HepG2 (cell line): ENCODE data around the gene FBXO48. TPM values are rescaled to one million over a fixed set of nuclear protein-coding genes. Genes with fewer than 3 reads are reported as not detected.

Experiments
- ATAC-seq: fragments of 200-7000 bp; cut with Tn5 transposase; 3 replicates; pipeline ENCODE4 v1.9.1; 2020; ENCODE audit warnings: mild to moderate bottlenecking, moderate library complexity
- BruUV-seq: library from RNA; stranded (reverse); fragments of 400-500 nt; replicated peaks from 2 replicates; lab custom pipeline; 2021; lab: Mats Ljungman, UMichigan
- CTCF ChIA-PET: fragments of 300-600 bp; formaldehyde crosslinking; extraction: SDS; loops from one replicate; lab custom pipeline; 2021; ENCODE audit warnings: low total read pairs, inconsistent platforms, low intra/inter-chr PET ratio; lab: Yijun Ruan, JAX
- POLR2A ChIA-PET: fragments of 350-600 bp; sonication (Branson Sonifier 250); formaldehyde crosslinking; loops from one replicate; lab custom pipeline; 2020; ENCODE audit warnings: antibody characterized with exemption, inconsistent platforms; lab: Yijun Ruan, JAX
- DNase-seq: peaks from one replicate; pipeline ENCODE4 v3.0.0-alpha.2; 2015; ENCODE audit warnings: low spot score
- FAIRE-seq: peaks from 3 replicates; lab custom pipeline; 2011; peaks lifted over from hg19 to GRCh38; lab: Jason Lieb, UNC
- H2AFZ ChIP-seq: one replicate; pipeline ENCODE4 v1.6.1; 2011; ENCODE audit warnings: low read length, inconsistent platforms
- H3K27ac ChIP-seq: fragments of 300-600 bp; 3 replicates; pipeline ENCODE4 v1.8.0; 2011; ENCODE audit warnings: mixed run types, mild to moderate bottlenecking, mixed read lengths, low read length, inconsistent platforms; ENCODE audit not compliant: insufficient read depth; ENCODE audit errors: extremely low read length
- H3K27me3 ChIP-seq, 2 experiments: fragments of 200-600 bp in 1 of 2; 2 replicates in 1 of 2; 3 replicates in 1 of 2; pipeline versions ENCODE4 v1.6.0 to v1.8.0; 2011; ENCODE audit warnings: low read length in 2 of 2, mild to moderate bottlenecking in 2 of 2, moderate library complexity in 2 of 2, inconsistent platforms in 1 of 2; ENCODE audit not compliant: insufficient read depth in 2 of 2, control insufficient read depth in 1 of 2
- H3K36me3 ChIP-seq, 2 experiments: fragments of 200-600 bp in 1 of 2; replicated peaks in 1 of 2; 2 replicates in 1 of 2; 3 replicates in 1 of 2; pipeline versions ENCODE4 v1.5.1 to v1.8.0; 2011; ENCODE audit warnings: low read length in 2 of 2, inconsistent platforms in 1 of 2; ENCODE audit not compliant: insufficient read depth in 2 of 2, control insufficient read depth in 1 of 2
- H3K4me1 ChIP-seq: 2 replicates; pipeline ENCODE4 v1.5.1; 2012; ENCODE audit warnings: low read length, inconsistent platforms; ENCODE audit not compliant: insufficient read depth
- H3K4me2 ChIP-seq: 2 replicates; pipeline ENCODE4 v1.6.0; 2011; ENCODE audit warnings: low read depth, low read length, inconsistent platforms
- H3K4me3 ChIP-seq, 3 experiments: fragments of 200-600 bp in 1 of 3; sonication (generic), shearing (Covaris generic) in 1 of 3; replicated peaks in 1 of 3; 2 replicates each; pipeline ENCODE4 v1.5.1; 2011 to 2016; ENCODE audit warnings: low read length in 3 of 3, inconsistent platforms in 2 of 3, low read depth in 2 of 3, mild to moderate bottlenecking in 2 of 3, control low read depth in 1 of 3, mixed read lengths in 1 of 3; ENCODE audit not compliant: insufficient read depth in 1 of 3
- H3K79me2 ChIP-seq: one replicate; pipeline ENCODE4 v1.6.1; 2011; ENCODE audit warnings: low read length, inconsistent platforms; ENCODE audit not compliant: insufficient read depth
- H3K9ac ChIP-seq: 2 replicates; pipeline ENCODE4 v1.6.0; 2011; ENCODE audit warnings: mild to moderate bottlenecking, low read depth, low read length, inconsistent platforms; ENCODE audit not compliant: insufficient read depth
- H3K9me3 ChIP-seq: 2 replicates; pipeline ENCODE4 v1.5.1; 2012; ENCODE audit warnings: mild to moderate bottlenecking, low read length
- H4K20me1 ChIP-seq: 2 replicates; pipeline ENCODE4 v1.6.0; 2011; ENCODE audit warnings: inconsistent platforms, mild to moderate bottlenecking, low read length, moderate library complexity; ENCODE audit not compliant: insufficient read depth
- ARID4A ChIP-seq: sonication (generic); formaldehyde crosslinking; IDR thresholded peaks from 2 replicates; pipeline ENCODE4 v1.5.0; 2020; ENCODE audit warnings: mild to moderate bottlenecking, missing genetic modification reagents, borderline replicate concordance
- ATM ChIP-seq: fragments of 450-650 bp; IDR thresholded peaks from 2 replicates; pipeline ENCODE4 v1.7.1; 2017; ENCODE audit warnings: mild to moderate bottlenecking, borderline replicate concordance
- EHMT2 ChIP-seq: fragments of 200-600 bp; sonication (generic); IDR thresholded peaks from 2 replicates; pipeline ENCODE4 v1.7.0; 2017; ENCODE audit warnings: antibody characterized with exemption, low read depth, low read length, borderline replicate concordance
- HMG20A ChIP-seq: IDR thresholded peaks from 2 replicates; pipeline ENCODE4 v1.6.1; 2016; ENCODE audit warnings: borderline replicate concordance
- MAFK ChIP-seq, 2 experiments: IDR thresholded peaks in 1 of 2; conservative IDR thresholded peaks in 1 of 2; 2 replicates each; pipeline ENCODE4 v1.6.1; 2011; ENCODE audit warnings: improper control_type of control experiment in 2 of 2, low read length in 2 of 2
- MEIS1 ChIP-seq: sonication (generic); formaldehyde crosslinking; IDR thresholded peaks from 2 replicates; pipeline ENCODE4 v1.9.0; 2021; ENCODE audit warnings: mild to moderate bottlenecking, missing genetic modification reagents, moderate library complexity, borderline replicate concordance
- NFRKB ChIP-seq: fragments of 450-650 bp; IDR thresholded peaks from 2 replicates; pipeline ENCODE4 v1.6.1; 2017
- PAWR ChIP-seq: sonication (generic); formaldehyde crosslinking; IDR thresholded peaks from 2 replicates; pipeline ENCODE4 v1.4.0; 2020; ENCODE audit warnings: missing genetic modification reagents, mild to moderate bottlenecking, borderline replicate concordance
- TOPORS ChIP-seq: sonication (generic); formaldehyde crosslinking; IDR thresholded peaks from 2 replicates; pipeline ENCODE4 v1.8.0; 2023; ENCODE audit warnings: mild to moderate bottlenecking, missing genetic modification reagents
- ZFP36 ChIP-seq: fragments of 150-350 bp; IDR thresholded peaks from 2 replicates; pipeline ENCODE4 v1.6.1; 2018; ENCODE audit warnings: borderline replicate concordance, low read length, low read depth; ENCODE audit not compliant: partially characterized antibody
- ZNF432 ChIP-seq: sonication (generic); formaldehyde crosslinking; IDR thresholded peaks from 2 replicates; pipeline ENCODE4 v1.5.0; 2020; ENCODE audit warnings: missing genetic modification reagents, mild to moderate bottlenecking, borderline replicate concordance
- ZNF550 ChIP-seq: sonication (generic); formaldehyde crosslinking; IDR thresholded peaks from 2 replicates; pipeline ENCODE4 v1.4.0; 2020; ENCODE audit warnings: mild to moderate bottlenecking, missing genetic modification reagents, borderline replicate concordance
- ZNF619 ChIP-seq: sonication (generic); formaldehyde crosslinking; IDR thresholded peaks from 2 replicates; pipeline ENCODE4 v1.4.0; 2020; ENCODE audit warnings: mild to moderate bottlenecking, missing genetic modification reagents
- ZNF878 ChIP-seq: sonication (generic); formaldehyde crosslinking; IDR thresholded peaks from 2 replicates; pipeline ENCODE4 v1.8.1; 2023; ENCODE audit warnings: mild to moderate bottlenecking, missing genetic modification reagents, moderate library complexity
- ZNF883 ChIP-seq: sonication (generic); formaldehyde crosslinking; IDR thresholded peaks from 2 replicates; pipeline ENCODE4 v1.5.1; 2020; ENCODE audit warnings: mild to moderate bottlenecking, missing genetic modification reagents; ENCODE audit errors: not compliant biosample characterization
- WGBS: methylation state at CpG from one replicate; pipeline ENCODE4 v1.1.6; 2017; ENCODE audit warnings: low lambda C conversion rate; 5-methylcytosine and 5-hydroxymethylcytosine counted together
- in situ Hi-C: cut with HindIII; loops from 2 replicates; pipeline ENCODE4 v1.10.0; 2017; ENCODE audit warnings: low pct_unique_long_range_greater_than_20kb; ENCODE audit not compliant: extremely low pct_ligation_motif_present
- intact Hi-C: fragments of 100-400 bp; cut with micrococcal nuclease; formaldehyde crosslinking; loops from one replicate; pipeline ENCODE4 v1.10.0; 2022; ENCODE audit not compliant: unreplicated experiment
- polyA plus RNA-seq, 8 experiments: library from polyadenylated mRNA; depleted of rRNA in 3 of 8; stranded (reverse) in 7 of 8; unstranded in 1 of 8; fragments of >200 nt; fragmentation: Illumina TruSeq in 4 of 8; extraction: Trizol in 4 of 8; gene quantifications; 2 replicates each; pipeline versions ENCODE4 v1.2.1 to v1.2.3, GENCODE V29; 2011 to 2016; ENCODE audit warnings: low read depth in 4 of 8, missing spikeins in 1 of 8, mixed read lengths in 1 of 8; ENCODE audit not compliant: insufficient read depth in 1 of 8
- total RNA-seq, 5 experiments: library from RNA; depleted of rRNA; stranded (reverse); fragments of >200 nt; fragmentation: Illumina TruSeq; extraction: Trizol; gene quantifications; 2 replicates each; pipeline ENCODE4 v1.2.3, GENCODE V29; 2016; ENCODE audit warnings: low read depth in 1 of 5
- TF ChIP-seq, protein P1 (sequence below): sonication (generic); formaldehyde crosslinking; IDR thresholded peaks from 2 replicates; pipeline ENCODE4 v1.5.0; 2020; ENCODE audit warnings: missing genetic modification reagents, mild to moderate bottlenecking, borderline replicate concordance

Gene FBXO48
- total and polyA plus RNA-seq, 2 of the 13 experiments (the other 11 are each of a cell fraction or from before 2014, with no cell fraction given): 0.42 to 1.1 TPM

- TF ChIP-seq ARID4A: no peak
- TF ChIP-seq, protein P1, sequence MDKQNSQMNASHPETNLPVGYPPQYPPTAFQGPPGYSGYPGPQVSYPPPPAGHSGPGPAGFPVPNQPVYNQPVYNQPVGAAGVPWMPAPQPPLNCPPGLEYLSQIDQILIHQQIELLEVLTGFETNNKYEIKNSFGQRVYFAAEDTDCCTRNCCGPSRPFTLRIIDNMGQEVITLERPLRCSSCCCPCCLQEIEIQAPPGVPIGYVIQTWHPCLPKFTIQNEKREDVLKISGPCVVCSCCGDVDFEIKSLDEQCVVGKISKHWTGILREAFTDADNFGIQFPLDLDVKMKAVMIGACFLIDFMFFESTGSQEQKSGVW (CRISPR knock-in tag): 0 out of 2 replicates have a peak, but pooled peaks have one; percentile 15
- TF ChIP-seq TOPORS (CRISPR knock-in tag): no peak
- peak; percentile 6; the same call in 1 of the 2 replicates for TF ChIP-seq EHMT2
- no peak for TF ChIP-seq ZNF883
Observed at GRCh38 chr2:68466361-68466777, 725 bp downstream of the FBXO48 start (continued).

DNA sequence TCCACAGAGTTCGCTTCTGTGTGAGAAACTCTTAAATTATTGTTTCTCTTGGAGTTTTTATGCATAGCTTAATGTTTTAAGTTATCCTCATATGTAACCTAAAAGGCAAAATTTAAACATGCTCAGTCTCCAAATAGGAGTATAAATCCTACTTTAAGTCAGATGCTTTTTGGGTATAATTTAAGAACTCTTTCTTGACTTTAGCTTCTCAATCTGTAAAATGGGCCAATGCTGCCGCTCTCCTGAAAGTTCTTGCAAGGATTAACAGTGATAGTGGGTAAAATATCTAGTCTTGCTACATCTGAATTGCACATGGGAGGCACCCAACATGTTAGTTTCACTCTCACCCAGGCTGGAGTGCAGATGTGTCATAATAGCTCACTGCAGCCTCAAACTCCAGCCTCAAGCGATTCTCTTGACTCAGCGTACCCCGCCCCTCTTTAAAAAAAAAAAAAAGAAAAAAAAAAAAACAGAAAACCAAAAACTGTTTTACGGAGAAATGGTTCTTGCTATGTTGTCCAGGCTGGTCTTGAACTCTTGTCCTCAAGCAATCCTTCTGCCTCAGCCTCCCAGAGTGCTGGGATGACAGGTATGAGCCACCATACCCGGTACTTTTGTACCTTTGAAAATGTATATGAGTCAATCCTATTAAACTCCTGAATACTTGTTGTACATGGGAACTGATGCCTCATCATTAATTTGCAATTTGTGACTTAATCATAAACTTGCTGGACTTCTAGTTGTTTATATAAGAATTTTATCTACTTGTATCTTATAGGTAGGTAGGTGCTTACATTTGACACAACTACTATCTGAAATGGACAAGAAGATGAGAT lies 1.8 kb downstream of the FBXO48 start:
- Histone ChIP-seq H3K4me3 (no peak overlapping the region; a peak in 1 of 6 replicates), H3K79me2 (no peaks in the 10 kb centered on the region), H3K36me3 (no peaks in the 10 kb centered on the region), H3K9ac (no peak overlapping the region), H3K27me3 (no peaks in the 10 kb centered on the region; a peak in 1 of 5 replicates), H4K20me1 (no peaks in the 10 kb centered on the region), H3K4me1 (peaks cover 28% of the 10 kb centered on the region), H3K9me3 (no peaks in the 10 kb centered on the region), H2AFZ (no peak overlapping the region), H3K27ac (no peak overlapping the region), H3K4me2 (no peak overlapping the region)
- ChIA-PET CTCF (no interaction called here), POLR2A (no interaction called here)
- 92% methylated on average over 7 of the region's 7 CpGs for WGBS
- intact Hi-C loops: no loop called here
- DNase-seq: no peak
- ATAC-seq: no peak
- in situ Hi-C loops: loop anchor here (5.0 to 10.0 kb wide), 2 partner anchors 242 to 460 kb away; no protein-coding TSS in a partner anchor
- no peak for FAIRE-seq
- BruUV-seq: no TSS peak
- TF ChIP-seq PAWR (CRISPR knock-in tag) (no peak), MAFK (conservative IDR thresholded peaks at IDR 0.05 in 1 of 2, IDR thresholded peaks at IDR 0.05 in 1 of 2; ENCODE audit: low read length in 2 of 2) (peak in 1 of 2 experiments; percentile 10; a peak in 1 of 4 replicates), ZNF619 (CRISPR knock-in tag) (no peak), ATM (no peak), ZNF878 (CRISPR knock-in tag) (no peak), MEIS1 (CRISPR knock-in tag) (no peak), ZNF432 (no peak), HMG20A (CRISPR knock-in tag) (no peak), ZFP36 (no peak), ZNF550 (CRISPR knock-in tag) (no peak), NFRKB (no peak)
